Activated CD8-positive, alpha-beta memory T cell treated with anti-CD3 and anti-CD28 coated beads, Interleukin-2, amount 10 ng/mL, durations not matched to agents 7 days and 5 days (primary cell): Measurements from ENCODE around the gene VASH2. TPM values are rescaled to one million over a fixed set of nuclear protein-coding genes. Genes with fewer than 3 reads are reported as not detected.
A peak's percentile ranks its signal among the peaks of the same experiment; 100 is the strongest.

ENCODE experiments used
- ATAC-seq: fragments of 150-1000 bp; cut with Tn5 transposase; one replicate; pipeline ENCODE4 v1.10.0; 2021; ENCODE audit warnings: moderate library complexity
- CTCF ChIA-PET: fragments of 350-600 bp; sonication (Branson Sonifier 250); formaldehyde crosslinking; loops from one replicate; lab custom pipeline; 2021; ENCODE audit warnings: antibody characterized with exemption; lab: Charles Lee
- DNase-seq: peaks from one replicate; pipeline ENCODE4 v3.0.0-alpha.2; 2020
- H3K27ac Mint-ChIP-seq: one replicate; pipeline ENCODE4 v1.8.0; 2021; ENCODE audit warnings: mild to moderate bottlenecking, mixed read lengths
- H3K27me3 Mint-ChIP-seq: one replicate; pipeline ENCODE4 v1.8.0; 2021; ENCODE audit warnings: mixed read lengths
- H3K36me3 Mint-ChIP-seq: one replicate; pipeline ENCODE4 v1.8.0; 2021; ENCODE audit warnings: mild to moderate bottlenecking, mixed read lengths
- H3K4me1 Mint-ChIP-seq: one replicate; pipeline ENCODE4 v1.8.0; 2021; ENCODE audit warnings: mixed read lengths
- H3K4me3 Mint-ChIP-seq: one replicate; pipeline ENCODE4 v1.8.0; 2021; ENCODE audit warnings: mild to moderate bottlenecking, moderate library complexity, mixed read lengths
- H3K9me3 Mint-ChIP-seq: one replicate; pipeline ENCODE4 v1.8.0; 2022; ENCODE audit warnings: low read depth, mixed read lengths
- total RNA-seq, 2 experiments: library from RNA; stranded (reverse); gene quantifications; one replicate each; pipeline ENCODE4 v1.2.3, GENCODE V29; 2021

VASH2 gene
- total RNA-seq, 2 experiments from 2014 or later, result 0.73 to 0.79 TPM

DNA sequence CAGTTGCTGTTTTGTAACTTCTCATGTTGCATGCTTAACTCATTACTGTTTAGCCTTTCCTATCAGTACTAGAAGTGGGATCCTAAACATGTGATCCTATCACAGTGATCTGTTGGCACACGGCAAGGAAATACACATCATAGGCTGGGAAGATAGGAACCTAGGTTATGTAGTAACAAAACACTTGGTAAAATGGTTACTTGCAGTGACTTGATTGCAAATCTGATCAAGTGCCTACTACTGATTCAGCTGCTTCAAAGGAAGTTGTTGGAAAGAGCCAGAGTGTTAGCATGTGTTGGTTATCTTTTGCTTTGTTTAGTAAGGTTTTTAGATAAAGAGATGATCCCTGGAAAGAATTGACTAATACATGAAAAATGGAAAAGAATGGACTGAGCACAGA lies 8.9 kb upstream of the VASH2 start:
- H3K27me3 Mint-ChIP-seq, result peaks cover 21% of the 10 kb centered on the region
- no peak overlapping the region for H3K4me3 Mint-ChIP-seq
- H3K9me3 Mint-ChIP-seq, result no peaks in the 10 kb centered on the region
- H3K27ac Mint-ChIP-seq, result no peak overlapping the region
- DNase-seq (no peak), ATAC-seq (no peak)
- H3K36me3 Mint-ChIP-seq, result no peaks in the 10 kb centered on the region
- H3K4me1 Mint-ChIP-seq, result peaks cover 2% of the 10 kb centered on the region
- CTCF ChIA-PET, result interaction anchor here (0.6 kb wide), 1 partner anchor 464 kb away, joined by 3 read pairs; no protein-coding TSS in a partner anchor

DNA sequence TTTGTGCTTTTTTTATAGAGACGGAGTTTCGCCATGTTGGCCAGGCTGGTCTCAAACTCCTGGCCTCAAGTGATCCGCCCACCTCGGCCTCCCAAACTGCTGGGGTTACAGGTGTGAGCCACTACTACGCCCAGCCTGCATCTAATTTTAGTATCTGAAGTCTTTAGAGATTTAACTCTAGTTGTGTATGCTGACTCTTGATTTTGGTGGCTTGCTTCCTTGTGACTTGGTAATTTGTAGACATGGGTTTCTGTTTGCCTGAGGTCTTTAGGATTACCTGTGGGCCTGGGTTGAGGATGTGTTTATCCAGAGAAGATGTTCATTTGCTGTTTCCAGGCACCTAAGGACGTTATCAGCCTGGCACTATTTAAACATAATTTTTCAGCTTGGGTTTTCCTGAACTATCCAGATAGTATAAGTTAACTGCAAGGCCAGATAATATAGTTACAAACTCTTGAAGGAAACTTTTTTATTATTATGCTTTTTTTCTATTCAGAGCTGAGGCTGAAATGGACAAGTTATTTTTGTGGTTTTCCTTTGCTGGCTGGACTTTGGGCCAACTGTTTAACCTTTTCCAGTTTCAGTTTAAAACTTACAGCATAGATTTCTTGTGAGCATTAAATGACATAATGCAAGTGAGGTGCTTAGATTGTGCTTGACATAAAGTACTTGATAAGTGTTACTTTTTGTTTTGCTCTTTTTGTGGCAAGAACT lies 7.5 kb upstream of the VASH2 start:
- ATAC-seq, result no peak
- H3K4me1 Mint-ChIP-seq, result peaks cover 2% of the 10 kb centered on the region

DNA sequence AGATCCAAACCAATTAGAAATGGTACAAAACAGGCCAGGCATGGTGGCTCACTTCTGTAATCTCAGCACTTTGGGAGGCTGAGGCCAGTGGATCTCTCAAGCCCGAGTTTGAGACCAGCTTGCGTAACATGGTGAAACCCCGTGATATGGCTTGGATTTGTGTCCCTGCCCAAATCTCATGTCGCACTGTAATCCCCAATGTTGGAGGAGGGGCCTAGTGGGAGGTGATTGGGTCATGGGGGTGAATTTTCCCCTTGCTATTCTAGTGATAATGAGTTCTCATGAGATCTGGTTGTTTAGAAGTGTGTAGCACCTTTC lies 7.0 kb upstream of the VASH2 start:
- no peak for DNase-seq
- Mint-ChIP-seq H3K27me3 (peaks cover 26% of the 10 kb centered on the region), H3K4me1 (no peaks in the 10 kb centered on the region), H3K27ac (no peak overlapping the region), H3K36me3 (no peaks in the 10 kb centered on the region), H3K9me3 (no peaks in the 10 kb centered on the region), H3K4me3 (no peak overlapping the region)
- no peak for ATAC-seq
- CTCF ChIA-PET, result no interaction called here

More for the DNA sequence above, 7.5 kb upstream of the VASH2 start:
- CTCF ChIA-PET, result no interaction called here
- Mint-ChIP-seq H3K4me3 (no peak overlapping the region), H3K27ac (no peak overlapping the region), H3K9me3 (no peaks in the 10 kb centered on the region), H3K27me3 (peaks cover 25% of the 10 kb centered on the region), H3K36me3 (no peaks in the 10 kb centered on the region)
- DNase-seq, result no peak

DNA sequence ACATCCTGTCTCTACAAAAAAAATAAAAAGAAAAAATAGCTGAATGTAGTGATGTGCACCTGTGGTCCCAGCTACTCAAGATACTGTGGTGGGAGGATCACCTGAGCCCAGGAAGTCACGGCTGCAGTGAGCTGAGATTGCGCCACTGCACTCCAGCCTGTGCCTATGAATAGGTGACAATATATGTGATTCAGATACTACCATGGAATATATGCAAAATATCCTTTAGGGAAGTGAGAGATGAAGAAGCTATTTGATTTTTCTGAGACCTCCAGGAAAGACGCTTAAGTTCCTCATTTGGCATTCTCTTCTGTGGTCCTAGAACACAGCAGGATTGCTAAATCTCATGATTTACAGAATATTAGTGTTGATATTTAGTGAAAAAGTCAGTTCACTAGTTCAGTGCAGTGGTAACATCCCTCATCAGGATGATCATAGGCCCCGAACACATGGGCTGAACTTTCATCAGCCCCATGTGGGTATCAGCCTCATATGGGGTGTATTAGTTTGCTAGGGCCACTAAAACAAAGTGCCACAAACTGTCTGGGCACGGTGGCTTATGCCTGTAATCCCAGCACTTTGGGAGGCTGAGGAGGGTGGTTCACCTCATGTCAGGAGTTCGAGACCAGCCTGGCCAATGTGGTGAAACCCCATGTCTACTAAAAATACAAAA lies 6.0 kb upstream of the VASH2 start:
- H3K27me3 Mint-ChIP-seq, result peaks cover 36% of the 10 kb centered on the region
- DNase-seq, result no peak
- CTCF ChIA-PET, result no interaction called here
- H3K4me1 Mint-ChIP-seq, result no peaks in the 10 kb centered on the region
- no peaks in the 10 kb centered on the region for H3K9me3 Mint-ChIP-seq
- ATAC-seq, result no peak
- H3K4me3 Mint-ChIP-seq, result no peak overlapping the region
- H3K27ac Mint-ChIP-seq, result no peak overlapping the region
- H3K36me3 Mint-ChIP-seq, result no peaks in the 10 kb centered on the region

DNA sequence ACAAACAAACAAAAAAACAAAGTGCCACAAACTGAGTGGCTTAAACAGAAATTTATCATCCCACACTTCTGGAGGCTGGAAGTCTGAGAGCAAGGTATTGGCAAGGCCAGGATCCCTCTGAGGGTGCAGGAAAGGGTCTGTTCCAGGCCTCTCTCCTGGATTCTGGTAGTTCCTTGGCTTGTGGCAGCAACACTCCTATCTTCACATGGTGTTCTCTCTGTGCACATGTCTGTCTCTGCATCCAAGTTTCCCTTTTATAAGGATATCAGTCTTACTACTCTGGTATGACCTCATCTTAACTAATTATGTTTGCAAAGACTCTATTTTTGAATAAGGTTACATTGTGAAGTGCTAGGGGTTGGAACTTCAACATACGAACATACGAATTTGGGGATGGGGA lies 5.3 kb upstream of the VASH2 start:
- Mint-ChIP-seq H3K27ac (no peak overlapping the region), H3K27me3 (peaks cover 40% of the 10 kb centered on the region), H3K4me1 (peaks cover 3% of the 10 kb centered on the region), H3K9me3 (no peaks in the 10 kb centered on the region), H3K36me3 (no peaks in the 10 kb centered on the region), H3K4me3 (no peak overlapping the region)
- DNase-seq (no peak), ATAC-seq (no peak)
- CTCF ChIA-PET, result no interaction called here

DNA sequence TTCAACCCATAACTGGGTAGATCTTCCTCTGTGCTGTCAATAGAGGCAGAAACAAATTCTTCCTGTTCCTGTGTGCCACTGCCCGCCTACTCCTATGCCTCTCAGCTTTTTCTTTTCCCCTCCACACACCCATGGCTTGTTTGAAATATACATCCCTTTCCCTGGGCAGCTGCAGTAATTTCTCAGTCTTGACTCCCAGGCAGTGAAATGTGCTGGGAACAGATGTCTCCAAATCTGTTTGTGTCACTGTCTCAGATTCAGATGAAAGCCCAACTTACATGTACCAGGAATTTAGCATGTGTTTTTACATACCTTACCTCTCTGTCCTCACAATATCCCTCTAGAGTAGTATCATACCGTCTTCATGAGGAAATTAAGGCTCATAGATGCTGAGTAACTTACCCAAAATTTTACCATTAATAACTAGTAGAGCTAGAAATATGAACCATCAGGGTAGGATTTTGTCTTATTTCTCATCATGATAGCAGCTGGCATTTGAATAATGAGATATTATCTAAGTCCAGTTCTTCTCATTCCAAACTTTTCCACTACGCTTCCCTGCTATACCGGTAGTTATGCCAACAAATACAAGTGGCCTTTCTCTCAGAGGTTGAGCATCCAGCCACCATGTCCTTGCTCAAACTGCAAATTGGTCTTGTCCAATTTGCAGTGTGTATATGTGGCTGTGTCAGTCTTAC lies 4.7 kb upstream of the VASH2 start:
- DNase-seq (no peak), ATAC-seq (no peak)
- Mint-ChIP-seq H3K27ac (no peak overlapping the region), H3K4me1 (peaks cover 5% of the 10 kb centered on the region), H3K9me3 (no peaks in the 10 kb centered on the region), H3K36me3 (no peaks in the 10 kb centered on the region), H3K27me3 (peaks cover 42% of the 10 kb centered on the region), H3K4me3 (no peak overlapping the region)
- CTCF ChIA-PET, result no interaction called here

DNA sequence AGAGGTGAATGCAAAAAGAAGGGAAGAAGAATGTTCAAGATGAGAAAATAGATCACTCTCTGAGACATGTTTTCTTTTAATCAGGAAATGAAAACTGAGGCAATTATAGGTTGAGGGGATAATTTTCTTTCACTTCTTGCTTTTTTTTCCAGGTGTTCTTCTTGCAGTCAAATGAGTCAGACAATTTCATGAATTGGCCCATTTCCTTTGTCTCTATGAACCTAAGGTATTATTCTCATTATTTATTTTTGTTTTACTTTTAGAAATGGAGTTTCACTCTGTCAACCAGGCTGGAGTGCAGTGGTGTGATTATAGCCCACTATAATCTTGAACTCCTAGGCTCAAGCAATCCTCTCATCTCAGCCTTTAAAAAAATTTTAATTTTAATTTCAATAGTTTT lies 3.5 kb upstream of the VASH2 start:
- peaks cover 44% of the 10 kb centered on the region for H3K27me3 Mint-ChIP-seq

DNA sequence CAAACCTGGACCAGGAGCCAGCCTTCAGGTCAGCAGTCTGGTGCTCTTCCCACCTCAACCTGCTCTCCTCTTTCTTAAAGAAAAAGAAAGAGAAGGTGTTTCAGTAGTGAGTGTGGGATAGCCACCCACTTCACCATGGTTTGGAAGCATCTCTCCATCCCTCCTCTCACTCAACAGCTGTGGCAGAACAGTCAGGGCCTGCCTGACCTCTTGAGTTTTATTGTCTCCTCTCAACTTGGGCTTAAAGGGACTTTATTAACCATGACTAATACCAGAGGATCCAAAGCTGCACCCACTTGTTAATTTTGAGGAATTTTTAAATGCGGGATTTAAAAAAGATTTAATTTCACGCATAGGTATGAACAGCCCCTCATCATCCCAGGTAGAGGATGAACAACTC lies 570 bp upstream of the VASH2 start:
- Mint-ChIP-seq H3K36me3 (no peaks in the 10 kb centered on the region), H3K27ac (no peak overlapping the region), H3K4me3 (peak overlapping the region; percentile 70), H3K4me1 (peaks cover 8% of the 10 kb centered on the region), H3K27me3 (peaks cover 68% of the 10 kb centered on the region), H3K9me3 (no peaks in the 10 kb centered on the region)
- no peak for DNase-seq
- CTCF ChIA-PET, result no interaction called here
- ATAC-seq, result no peak

More for the DNA sequence above, 3.5 kb upstream of the VASH2 start:
- Mint-ChIP-seq H3K9me3 (no peaks in the 10 kb centered on the region), H3K4me1 (peaks cover 8% of the 10 kb centered on the region), H3K4me3 (no peak overlapping the region), H3K27ac (no peak overlapping the region), H3K36me3 (no peaks in the 10 kb centered on the region)
- DNase-seq (no peak), ATAC-seq (no peak)
- CTCF ChIA-PET, result no interaction called here

DNA sequence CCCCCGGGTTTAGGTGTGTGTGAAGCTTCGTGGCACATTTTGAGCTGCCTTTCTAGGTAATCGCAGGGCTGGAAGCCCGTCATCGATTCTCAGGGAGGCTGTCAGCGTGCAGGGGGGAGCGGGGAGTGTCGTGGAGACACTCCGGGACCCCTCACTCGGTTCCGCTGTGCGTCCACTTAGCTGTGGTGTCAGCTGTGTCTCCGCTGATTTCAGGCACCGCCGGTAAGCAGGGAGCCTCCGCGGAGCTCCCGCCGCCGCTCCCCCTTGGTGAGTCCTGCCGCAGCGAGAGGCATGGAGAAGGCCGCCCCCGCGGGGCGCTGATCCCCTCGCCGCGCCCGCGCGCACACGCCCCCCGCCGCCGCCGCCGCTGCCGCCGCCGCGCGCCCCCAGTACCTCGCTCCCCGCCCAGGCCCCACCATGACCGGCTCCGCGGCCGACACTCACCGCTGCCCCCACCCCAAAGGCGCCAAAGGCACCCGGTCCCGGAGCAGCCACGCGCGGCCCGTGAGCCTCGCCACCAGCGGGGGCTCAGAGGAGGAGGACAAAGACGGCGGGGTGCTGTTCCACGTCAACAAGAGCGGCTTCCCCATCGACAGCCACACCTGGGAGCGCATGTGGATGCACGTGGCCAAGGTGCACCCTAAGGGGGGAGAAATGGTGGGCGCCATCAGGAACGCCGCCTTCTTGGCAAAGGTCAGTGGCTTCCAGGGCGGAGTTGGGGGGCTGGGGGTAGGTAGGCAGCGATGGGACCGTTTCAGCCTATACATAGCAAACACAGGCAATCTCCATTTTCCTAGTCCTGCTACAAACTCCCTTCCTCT lies 995 bp downstream of the VASH2 start:
- ATAC-seq (no peak), DNase-seq (no peak)
- H3K4me1 Mint-ChIP-seq, result peaks cover 8% of the 10 kb centered on the region
- no peaks in the 10 kb centered on the region for H3K36me3 Mint-ChIP-seq
- H3K4me3 Mint-ChIP-seq, result peak overlapping the region; percentile 70
- no peaks in the 10 kb centered on the region for H3K9me3 Mint-ChIP-seq
- CTCF ChIA-PET, result interaction anchor here (0.8 to 2.1 kb wide), 3 partner anchors 16 to 201 kb away, joined by 3 to 8 read pairs (median 3); no protein-coding TSS in a partner anchor
- H3K27ac Mint-ChIP-seq, result no peak overlapping the region
- H3K27me3 Mint-ChIP-seq, result peaks cover 76% of the 10 kb centered on the region

DNA sequence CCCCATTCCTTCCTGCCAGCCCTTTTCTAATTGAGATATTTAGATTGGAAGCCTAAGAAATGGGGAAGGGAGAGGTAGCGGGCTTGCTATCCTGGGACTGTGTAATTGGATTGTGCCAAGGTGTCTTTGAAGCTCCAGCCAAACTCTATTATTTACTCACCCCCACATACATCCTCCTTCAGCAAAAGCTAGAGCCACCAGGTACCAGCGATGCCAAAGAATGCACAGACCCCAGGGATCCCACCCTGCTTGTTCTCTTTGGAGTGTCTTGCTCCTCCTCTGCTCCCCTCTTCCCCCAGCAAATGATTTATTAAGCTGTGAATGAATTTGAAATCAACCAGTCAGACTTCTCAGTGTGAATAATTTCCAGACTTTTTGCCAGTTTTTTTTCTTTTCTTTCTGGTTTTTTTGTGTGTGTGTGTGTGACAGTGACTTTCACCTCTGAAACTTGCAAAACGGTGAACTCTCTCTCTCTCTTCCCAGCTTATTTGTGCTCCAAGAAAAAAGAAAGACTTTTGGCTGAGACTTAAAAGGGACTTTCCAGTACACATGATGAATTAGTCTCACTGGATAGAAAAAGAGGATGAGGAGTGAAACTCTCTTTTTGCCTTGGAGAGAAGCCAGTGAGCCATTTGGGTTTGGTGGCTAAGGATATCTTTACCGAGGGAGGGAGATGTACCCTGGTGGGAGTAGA lies 1.8 kb downstream of the VASH2 start:
- DNase-seq (no peak), ATAC-seq (no peak)
- H3K4me1 Mint-ChIP-seq, result peaks cover 8% of the 10 kb centered on the region
- no peak overlapping the region for H3K4me3 Mint-ChIP-seq
- CTCF ChIA-PET, result interaction anchor here (2.1 kb wide), 1 partner anchor 16 kb away, joined by 8 read pairs; no protein-coding TSS in a partner anchor
- no peak overlapping the region for H3K27ac Mint-ChIP-seq
- H3K36me3 Mint-ChIP-seq, result no peaks in the 10 kb centered on the region
- no peaks in the 10 kb centered on the region for H3K9me3 Mint-ChIP-seq
- peaks cover 76% of the 10 kb centered on the region for H3K27me3 Mint-ChIP-seq

DNA sequence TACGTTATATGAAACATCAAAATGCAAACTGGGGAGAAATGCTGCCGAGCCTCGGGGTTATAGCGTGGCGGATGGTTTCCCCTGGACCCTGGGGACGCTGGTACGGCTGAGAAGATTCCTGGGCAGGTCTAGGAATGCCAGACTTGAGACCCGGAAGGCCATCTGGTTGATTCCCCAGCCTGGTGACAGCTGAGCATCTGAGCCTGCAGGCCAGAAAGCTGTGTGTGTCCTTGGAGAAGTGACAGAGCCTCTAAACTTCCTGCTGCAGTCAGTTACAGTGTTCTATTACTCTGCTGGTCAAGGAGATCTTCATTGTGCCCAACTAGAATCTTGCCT lies 2.3 kb downstream of the VASH2 start:
- Mint-ChIP-seq H3K9me3 (no peaks in the 10 kb centered on the region), H3K4me3 (no peak overlapping the region), H3K4me1 (peaks cover 8% of the 10 kb centered on the region), H3K36me3 (no peaks in the 10 kb centered on the region), H3K27me3 (peaks cover 77% of the 10 kb centered on the region), H3K27ac (no peak overlapping the region)
- ATAC-seq, result no peak
- no peak for DNase-seq
- CTCF ChIA-PET, result no interaction called here

DNA sequence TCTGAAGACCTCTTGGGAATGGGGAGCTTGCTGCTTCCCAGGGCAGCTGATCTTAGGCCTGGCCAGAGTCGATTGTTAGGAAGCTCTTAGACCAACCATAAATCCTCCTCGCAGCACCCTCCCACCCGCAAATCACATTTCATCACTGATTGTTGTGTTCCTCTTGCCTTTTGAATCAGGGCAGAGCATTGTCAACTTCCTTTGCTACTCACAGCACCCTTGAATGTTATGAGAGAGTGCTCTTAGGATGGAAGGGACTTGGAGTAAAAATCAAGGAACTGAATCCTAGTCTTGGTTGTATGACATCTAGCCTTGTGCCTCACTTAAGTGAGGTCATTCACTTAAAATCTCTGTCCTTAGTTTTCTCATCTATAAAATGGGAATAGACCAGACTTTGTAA lies 3.0 kb downstream of the VASH2 start:
- Mint-ChIP-seq H3K27ac (no peak overlapping the region), H3K27me3 (peaks cover 76% of the 10 kb centered on the region), H3K36me3 (no peaks in the 10 kb centered on the region), H3K9me3 (no peaks in the 10 kb centered on the region), H3K4me3 (no peak overlapping the region), H3K4me1 (peaks cover 8% of the 10 kb centered on the region)
- DNase-seq, result no peak
- CTCF ChIA-PET, result no interaction called here
- no peak for ATAC-seq

DNA sequence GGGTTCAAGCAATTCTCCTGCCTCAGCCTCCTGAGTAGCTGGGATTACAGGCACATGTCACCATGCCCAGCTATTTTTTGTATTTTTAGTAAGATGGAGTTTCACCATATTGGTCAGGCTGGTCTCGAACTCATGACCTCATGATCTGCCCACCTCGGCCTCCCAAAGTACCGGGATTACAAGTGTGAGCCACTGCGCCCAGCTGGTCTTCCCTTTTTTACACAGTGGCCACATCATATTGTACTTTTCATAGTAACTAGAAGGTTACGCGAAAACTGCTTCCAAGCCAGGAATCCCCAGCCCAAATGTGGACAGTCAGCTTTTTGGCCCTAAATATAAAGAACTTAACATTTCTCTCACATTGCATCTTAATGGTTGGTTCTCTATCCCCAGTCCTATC lies 4.2 kb downstream of the VASH2 start:
- ATAC-seq (no peak), DNase-seq (no peak)
- Mint-ChIP-seq H3K4me3 (no peak overlapping the region), H3K27me3 (peaks cover 64% of the 10 kb centered on the region), H3K36me3 (no peaks in the 10 kb centered on the region), H3K9me3 (no peaks in the 10 kb centered on the region), H3K4me1 (peaks cover 10% of the 10 kb centered on the region), H3K27ac (no peak overlapping the region)
- CTCF ChIA-PET, result interaction anchor here (1.0 kb wide), 1 partner anchor 477 kb away, joined by 4 read pairs; no protein-coding TSS in a partner anchor
